ENCODE results near the gene MX1.
"Not testable (repeated sequence)": the region's sequence is repeated elsewhere in the genome, so short reads cannot be mapped to it uniquely, and the experiment has no call there.

The MX1 gene

GRCh38 chr21:41419921-41420862, 5.8 kb upstream of the MX1 start:
- Histone ChIP-seq H3K9me3 (peaks cover 17% of the 10 kb centered on the region), H3K27ac (peak overlapping the region; percentile 87), H3K4me1 (peaks cover 52% of the 10 kb centered on the region), H3K4me2 (peak overlapping the region; percentile 99), H3K36me3 (no peaks in the 10 kb centered on the region), H3K27me3 (no peaks in the 10 kb centered on the region), H3K9ac (peak overlapping the region; percentile 80), H4K20me1 (no peaks in the 10 kb centered on the region), H3K4me3 (peak overlapping the region; percentile 71)
- TF ChIP-seq Cebpa-rat (IDR thresholded peaks at IDR 0.05) = no peak

GRCh38 chr21:41420998-41421397, 5.0 kb upstream of the MX1 start:
- Histone ChIP-seq H3K9ac (peak overlapping the region; percentile 80; the same call in 1 of the 2 replicates), H3K4me2 (peak overlapping the region; percentile 99), H3K4me3 (peak overlapping the region; percentile 71), H3K9me3 (peaks cover 13% of the 10 kb centered on the region), H3K4me1 (peaks cover 58% of the 10 kb centered on the region), H3K27ac (0 out of 2 replicates have a peak overlapping the region, but pooled peaks have one; percentile 87)
- H3K27me3 ChIP-seq, H4K20me1 ChIP-seq, H3K36me3 ChIP-seq: not testable (repeated sequence)

GRCh38 chr21:41422546-41423304, 3.3 kb upstream of the MX1 start:
- Histone ChIP-seq H3K9me3 (peaks cover 7% of the 10 kb centered on the region), H3K4me1 (peaks cover 71% of the 10 kb centered on the region), H3K9ac (no peak overlapping the region), H3K27ac (no peak overlapping the region), H4K20me1 (no peaks in the 10 kb centered on the region), H3K27me3 (peaks cover 21% of the 10 kb centered on the region), H3K36me3 (no peaks in the 10 kb centered on the region), H3K4me3 (no peak overlapping the region), H3K4me2 (peak overlapping the region; percentile 6; the same call in 1 of the 2 replicates)
- no peak for TF ChIP-seq Cebpa-rat (IDR thresholded peaks at IDR 0.05)

GRCh38 chr21:41423305-41423636, 2.8 kb upstream of the MX1 start:
- H3K4me3 ChIP-seq, H4K20me1 ChIP-seq, H3K27ac ChIP-seq, H3K9me3 ChIP-seq, H3K9ac ChIP-seq, H3K36me3 ChIP-seq: not testable (repeated sequence)
- H3K4me1 ChIP-seq = peaks cover 76% of the 10 kb centered on the region
- peaks cover 25% of the 10 kb centered on the region for H3K27me3 ChIP-seq
- peak overlapping the region; percentile 10; the same call in 1 of the 2 replicates for H3K4me2 ChIP-seq

GRCh38 chr21:41425588-41425953, 468 bp upstream of the MX1 start:
- H3K9me3 ChIP-seq = no peaks in the 10 kb centered on the region
- H3K9ac ChIP-seq = peak overlapping the region; percentile 74
- H3K27ac ChIP-seq = peak overlapping the region; percentile 68
- peak overlapping the region; percentile 93 for H3K4me2 ChIP-seq
- H3K27me3 ChIP-seq = peaks cover 25% of the 10 kb centered on the region
- H3K4me1 ChIP-seq = peaks cover 79% of the 10 kb centered on the region
- TF ChIP-seq Cebpa-rat (IDR thresholded peaks at IDR 0.05) = no peak
- peak overlapping the region; percentile 69 for H3K4me3 ChIP-seq
- no peaks in the 10 kb centered on the region for H4K20me1 ChIP-seq
- no peaks in the 10 kb centered on the region for H3K36me3 ChIP-seq

- Histone ChIP-seq H3K9me3 (no peaks in the 10 kb centered on the region), H4K20me1 (no peaks in the 10 kb centered on the region), H3K4me3 (peak overlapping the region; percentile 69), H3K4me1 (peaks cover 86% of the 10 kb centered on the region), H3K36me3 (no peaks in the 10 kb centered on the region), H3K4me2 (peak overlapping the region; percentile 93), H3K27me3 (peaks cover 25% of the 10 kb centered on the region), H3K9ac (peak overlapping the region; percentile 74), H3K27ac (no peak overlapping the region)
- no peak for TF ChIP-seq Cebpa-rat (IDR thresholded peaks at IDR 0.05)
Measured at GRCh38 chr21:41426676-41427404, 801 bp downstream of the MX1 start.

GRCh38 chr21:41427556-41427955, 1.5 kb downstream of the MX1 start:
- Histone ChIP-seq H3K4me2 (peak overlapping the region; percentile 93), H4K20me1 (no peaks in the 10 kb centered on the region), H3K4me1 (peaks cover 87% of the 10 kb centered on the region), H3K27me3 (peaks cover 25% of the 10 kb centered on the region), H3K9me3 (no peaks in the 10 kb centered on the region), H3K4me3 (no peak overlapping the region), H3K27ac (no peak overlapping the region), H3K36me3 (no peaks in the 10 kb centered on the region), H3K9ac (no peak overlapping the region)
- TF ChIP-seq Cebpa-rat (IDR thresholded peaks at IDR 0.05) = no peak

- H3K9ac ChIP-seq = peak overlapping the region; percentile 55
- H3K27ac ChIP-seq = no peak overlapping the region; the same call in 1 of the 2 replicates
- peak overlapping the region; percentile 16; the same call in 1 of the 2 replicates for H3K4me3 ChIP-seq
- no peaks in the 10 kb centered on the region for H3K36me3 ChIP-seq
- H3K4me2 ChIP-seq = peak overlapping the region; percentile 93
- H4K20me1 ChIP-seq = no peaks in the 10 kb centered on the region
- H3K9me3 ChIP-seq = peaks cover 3% of the 10 kb centered on the region; the same call in 1 of the 2 replicates
- H3K27me3 ChIP-seq = peaks cover 25% of the 10 kb centered on the region
- TF ChIP-seq Cebpa-rat (IDR thresholded peaks at IDR 0.05) = no peak
- peaks cover 88% of the 10 kb centered on the region for H3K4me1 ChIP-seq
Measured at GRCh38 chr21:41428311-41428710, 2.3 kb downstream of the MX1 start.

- Histone ChIP-seq H3K4me1 (peaks cover 88% of the 10 kb centered on the region), H3K4me2 (peak overlapping the region; percentile 93), H3K9me3 (peaks cover 8% of the 10 kb centered on the region), H3K9ac (no peak overlapping the region), H3K36me3 (0 out of 2 replicates have a peak, but pooled peaks cover 4% of the 10 kb centered on the region), H3K4me3 (no peak overlapping the region), H3K27ac (no peak overlapping the region), H4K20me1 (no peaks in the 10 kb centered on the region), H3K27me3 (peaks cover 25% of the 10 kb centered on the region)
- TF ChIP-seq Cebpa-rat (IDR thresholded peaks at IDR 0.05) = no peak
Measured at GRCh38 chr21:41428847-41429246, 2.8 kb downstream of the MX1 start.

Measured in BLaER1 (cell line).